Measurements from ENCODE around the gene AFF1.

AFF1 gene

DNA sequence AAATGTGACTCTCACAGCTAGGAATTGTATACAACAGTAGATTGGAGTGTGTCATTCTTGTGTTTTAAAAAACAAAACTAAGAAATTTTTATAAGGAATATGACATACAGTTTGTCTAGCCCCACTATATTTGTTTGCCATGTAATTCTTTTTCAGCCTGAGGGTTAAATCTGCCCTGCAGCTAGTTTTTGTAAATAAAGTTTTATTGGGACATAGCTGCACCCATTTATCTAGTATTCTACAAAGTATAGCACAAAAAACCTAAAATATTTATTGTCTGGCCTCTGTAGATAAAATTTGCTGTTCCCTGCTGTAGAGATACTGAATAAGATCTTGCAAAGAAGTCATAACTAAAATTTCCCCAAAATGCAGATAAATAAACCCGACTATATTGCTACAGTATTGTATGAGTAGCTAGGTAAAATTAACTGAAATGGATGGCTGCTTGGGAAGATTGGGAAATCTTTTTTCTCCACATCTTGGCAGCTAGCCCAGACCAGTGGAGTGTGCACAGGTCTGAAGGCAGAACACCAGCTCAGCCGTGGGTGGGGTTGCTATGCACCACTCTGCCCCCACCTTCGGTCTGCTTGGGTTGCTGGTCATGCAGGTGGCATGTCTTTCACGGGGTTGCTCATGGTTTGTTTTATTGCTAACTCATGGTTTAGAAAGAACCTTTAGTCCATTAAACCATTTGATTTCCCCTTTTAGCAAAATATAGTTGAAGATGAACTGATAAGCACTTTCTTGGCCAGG lies 157.8 kb downstream of the AFF1 start:
- DNase-seq, result peak; percentile 81

DNA sequence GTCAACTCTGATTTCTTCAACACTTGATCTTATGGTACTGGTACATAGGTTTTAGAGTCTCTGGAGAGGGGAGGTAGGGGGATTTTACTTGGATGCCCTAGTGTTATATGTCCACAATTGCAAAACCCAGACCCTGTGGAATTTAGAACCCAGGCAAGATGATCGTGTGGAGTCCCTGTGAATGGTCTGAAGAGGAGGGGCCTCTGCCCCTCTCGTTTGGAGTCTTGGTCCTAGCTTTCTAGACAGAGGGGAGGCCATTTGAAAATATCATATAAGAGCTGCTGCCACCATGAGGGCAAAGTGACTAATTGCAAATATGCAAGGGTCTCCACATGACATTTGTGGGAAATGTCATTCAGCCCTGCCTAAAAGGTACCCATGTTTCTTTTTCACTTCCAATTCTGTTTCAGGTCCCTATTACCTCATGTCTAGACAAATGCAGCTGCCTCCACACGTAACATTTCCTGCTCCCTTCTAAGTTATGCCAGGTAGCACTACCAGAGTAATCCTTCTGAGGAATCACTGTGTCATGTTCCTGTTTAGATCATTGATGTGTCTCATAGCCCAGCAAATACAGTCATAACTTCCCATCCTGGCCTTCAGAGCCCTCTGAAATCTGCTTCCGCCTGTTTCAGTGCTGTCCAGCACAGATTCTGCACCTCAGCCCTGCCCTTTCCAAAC lies 158.8 kb downstream of the AFF1 start:
- peak; percentile 44 for DNase-seq

DNA sequence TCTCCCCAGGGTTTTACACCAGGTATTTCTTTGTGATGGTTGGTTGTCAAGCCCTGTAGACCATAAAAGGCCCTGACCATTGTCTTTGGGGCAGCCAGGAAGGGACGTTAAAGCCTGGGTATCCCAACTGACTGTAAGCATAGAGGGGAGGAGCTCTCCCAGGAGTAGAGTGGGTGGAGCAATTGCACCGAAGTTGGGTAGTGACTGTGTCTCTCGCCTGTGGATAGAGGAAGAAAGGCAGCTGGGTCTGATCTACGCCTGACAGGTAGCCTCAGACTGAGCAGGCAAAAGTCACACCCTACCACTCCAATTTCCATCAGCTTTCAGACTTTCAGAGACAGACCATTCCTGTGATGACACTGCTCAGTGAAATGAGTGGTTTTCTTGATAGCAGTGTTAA lies 162.3 kb downstream of the AFF1 start:
- no peak for DNase-seq

DNA sequence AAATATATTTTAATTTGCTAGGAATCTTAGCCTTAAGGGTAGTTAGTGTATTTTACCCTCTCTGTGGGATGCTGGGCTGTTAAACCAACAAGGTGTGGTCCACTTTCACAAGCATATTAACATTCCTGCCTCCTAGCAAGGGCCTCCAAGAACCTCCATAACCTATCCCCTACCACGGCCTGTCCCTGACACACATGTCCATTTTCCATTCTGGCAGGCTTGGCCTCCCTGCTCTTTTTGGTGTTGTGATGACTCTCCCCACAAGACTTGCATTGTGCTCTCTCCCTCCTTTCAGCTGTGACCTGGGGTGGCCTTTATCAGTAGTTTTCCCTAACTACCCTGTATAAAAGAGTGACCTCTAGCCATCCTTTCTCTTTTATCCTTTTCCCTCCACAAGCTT lies 165.4 kb downstream of the AFF1 start:
- no peak for DNase-seq

DNA sequence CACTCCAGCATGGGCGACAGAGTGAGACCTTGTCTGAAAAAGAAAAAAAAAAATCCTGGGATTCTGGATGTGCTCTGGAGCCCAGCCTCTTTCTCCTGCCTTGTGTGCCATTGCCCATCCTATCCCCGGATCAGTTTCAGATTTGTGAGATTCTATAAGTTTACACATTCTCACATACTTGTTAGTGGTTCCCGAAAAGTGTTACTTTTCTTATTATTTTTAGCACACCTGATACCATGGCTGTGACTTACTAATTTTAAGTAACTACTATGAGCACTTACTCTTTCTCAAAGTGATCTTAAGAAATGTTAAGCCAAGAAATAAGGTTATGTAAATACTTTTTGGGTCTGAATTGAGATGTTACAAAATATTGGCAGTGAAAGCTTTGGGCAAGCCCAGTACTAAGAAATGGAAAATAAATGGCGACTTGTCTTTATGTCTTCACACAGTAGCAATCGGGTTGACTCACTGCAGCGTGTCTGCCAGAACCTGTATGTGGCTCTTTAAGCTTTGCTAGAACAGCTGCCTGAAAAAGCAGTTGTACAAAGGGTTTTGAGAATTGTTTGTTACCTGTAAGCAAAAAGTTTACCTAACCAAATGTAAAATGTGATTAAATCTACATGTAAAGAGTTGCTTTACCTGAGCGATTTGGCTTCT lies 166.9 kb downstream of the AFF1 start:
- no peak for DNase-seq

DNA sequence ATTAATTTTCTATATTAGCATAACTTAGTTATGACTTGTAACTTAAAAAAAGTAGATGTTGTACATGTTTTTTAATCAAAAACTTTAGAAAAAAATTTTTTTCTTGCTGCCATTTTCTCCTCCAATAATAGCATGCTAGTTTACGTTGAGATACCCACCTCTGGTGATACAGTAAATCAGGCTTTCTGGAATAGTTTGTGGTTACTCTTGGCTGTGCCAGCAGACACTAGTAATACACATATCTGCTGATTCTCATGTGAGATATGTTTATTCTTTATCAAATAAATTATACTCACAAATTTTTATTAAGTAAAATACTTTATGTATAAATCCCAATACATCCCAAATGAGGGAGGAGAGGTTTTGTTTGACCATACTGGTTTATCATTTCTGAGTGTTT lies 168.3 kb downstream of the AFF1 start:
- no peak for DNase-seq

DNA sequence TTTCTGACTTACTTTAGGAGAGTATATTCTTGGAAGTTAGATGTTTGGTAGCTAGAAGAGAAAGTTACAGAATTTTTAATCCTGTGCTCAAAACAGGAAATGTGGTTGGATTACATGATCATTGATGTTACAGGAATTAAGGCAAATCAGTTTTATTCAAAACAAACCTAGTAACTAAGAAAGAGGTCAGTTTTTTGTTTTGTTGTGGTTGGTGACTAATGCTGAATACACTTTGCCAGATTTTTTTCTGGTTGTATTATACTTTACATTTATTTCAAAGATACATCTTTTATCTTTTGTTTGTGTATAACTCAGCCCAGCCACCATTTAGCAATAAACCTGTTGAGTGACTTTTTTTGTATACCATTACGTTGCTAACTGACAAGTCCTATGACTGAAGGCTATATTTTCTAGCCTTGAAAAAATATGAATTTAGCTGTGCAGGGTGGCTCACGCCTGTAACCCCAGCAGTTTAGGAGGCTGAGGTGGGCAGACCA lies 168.9 kb downstream of the AFF1 start:
- no peak for DNase-seq

DNA sequence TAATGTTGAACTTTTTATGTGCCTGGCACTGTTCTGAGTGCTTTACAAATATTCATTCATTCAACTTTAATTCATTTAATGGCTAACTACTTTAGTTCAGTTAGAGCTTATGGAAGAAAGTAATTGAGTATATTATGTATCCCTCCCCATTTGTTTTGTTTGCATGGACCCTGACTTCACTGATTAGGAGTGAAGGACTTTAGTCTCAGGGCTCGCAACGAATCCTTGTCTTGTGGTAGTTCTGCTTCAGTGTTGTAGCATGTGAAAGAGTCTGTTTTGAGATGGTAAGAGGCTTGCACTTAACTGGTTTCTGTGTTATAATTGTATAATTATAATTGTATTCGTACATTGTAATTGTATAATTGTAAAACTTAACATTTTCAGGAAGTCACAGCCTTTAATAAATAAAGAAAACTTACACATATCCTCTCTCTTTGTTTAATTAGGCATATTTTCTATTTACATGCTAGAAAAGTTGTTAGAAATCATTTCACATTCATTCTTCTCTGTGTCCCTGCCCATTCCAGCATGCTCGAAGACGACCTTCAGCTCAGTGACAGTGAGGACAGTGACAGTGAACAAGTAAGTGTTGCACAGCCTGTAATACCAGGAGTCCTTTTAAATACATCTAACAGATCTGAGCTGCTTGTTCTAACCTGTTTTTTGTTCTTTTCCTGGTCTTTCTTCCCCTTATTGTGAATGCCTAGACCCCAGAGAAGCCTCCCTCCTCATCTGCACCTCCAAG lies 170.5 kb downstream of the AFF1 start:
- DNase-seq, result no peak

DNA sequence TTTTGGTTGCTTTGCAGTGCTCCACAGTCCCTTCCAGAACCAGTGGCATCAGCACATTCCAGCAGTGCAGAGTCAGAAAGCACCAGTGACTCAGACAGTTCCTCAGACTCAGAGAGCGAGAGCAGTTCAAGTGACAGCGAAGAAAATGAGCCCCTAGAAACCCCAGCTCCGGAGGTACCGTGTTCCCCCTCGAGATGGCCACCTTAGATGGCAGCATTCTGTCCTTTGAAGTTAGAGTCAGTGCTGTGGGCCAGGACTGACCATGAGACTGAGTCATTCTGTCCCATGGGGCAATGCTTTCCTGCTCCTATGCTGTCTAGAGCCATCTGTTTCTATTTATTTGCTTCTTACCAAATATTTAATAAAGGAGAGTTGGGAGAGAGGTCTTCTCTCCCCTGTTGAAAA lies 173.3 kb downstream of the AFF1 start:
- no peak for DNase-seq

DNA sequence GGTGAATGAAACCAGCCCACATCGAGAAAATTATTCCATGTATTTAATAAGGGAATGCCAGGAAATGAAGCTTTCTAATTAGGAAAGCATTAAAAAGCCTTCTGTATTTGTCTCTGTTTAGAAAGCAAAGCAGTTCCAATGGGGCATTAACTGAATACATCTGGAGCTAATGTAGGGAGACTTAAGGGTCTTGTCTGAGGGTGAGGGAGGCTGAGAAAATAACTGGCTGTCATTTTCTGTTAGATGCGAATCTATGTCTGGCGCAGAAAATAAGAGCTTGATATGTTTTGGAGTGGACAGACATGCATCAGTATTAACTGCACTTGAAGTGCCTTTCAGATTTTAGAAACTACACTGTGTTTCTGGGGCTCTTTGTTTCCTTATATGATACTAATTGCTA lies 174.3 kb downstream of the AFF1 start:
- no peak for DNase-seq

DNA sequence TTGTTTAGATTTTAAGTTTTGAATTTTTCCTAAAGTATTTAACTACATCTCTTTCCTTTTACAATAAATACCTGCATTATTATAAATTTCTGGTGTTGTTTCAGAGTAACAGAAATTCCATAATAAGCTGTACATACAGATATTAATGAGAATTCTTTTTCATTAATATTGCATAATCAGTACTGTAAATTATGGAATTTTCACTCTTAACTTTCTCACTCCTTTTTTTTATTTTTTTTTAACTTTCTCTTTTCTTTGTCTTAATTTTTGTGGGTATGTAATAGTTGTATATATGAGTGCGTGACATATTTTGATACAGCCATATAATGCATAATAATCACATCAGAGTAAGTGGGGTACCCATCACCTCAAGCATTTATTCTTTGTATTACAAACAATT lies 175.1 kb downstream of the AFF1 start:
- no peak for DNase-seq

DNA sequence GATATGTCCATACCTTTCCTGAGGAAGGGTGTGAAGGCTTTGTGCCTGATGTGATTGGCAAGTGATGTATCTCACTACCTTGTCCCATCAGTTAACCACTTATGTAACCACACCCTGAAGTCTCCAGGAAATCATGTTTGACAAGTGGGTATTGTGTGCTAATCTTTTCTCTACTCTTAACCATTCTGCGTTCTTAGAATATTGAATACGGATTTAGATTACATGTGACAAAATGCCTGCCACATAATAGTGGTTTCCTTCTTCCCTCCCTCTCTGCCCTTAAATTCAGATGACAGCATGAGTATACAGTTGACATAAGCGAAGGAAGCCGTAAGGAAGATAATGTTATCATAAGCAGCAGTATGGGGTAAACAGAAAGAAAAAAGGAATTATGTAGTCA lies 177.3 kb downstream of the AFF1 start:
- no peak for DNase-seq

DNA sequence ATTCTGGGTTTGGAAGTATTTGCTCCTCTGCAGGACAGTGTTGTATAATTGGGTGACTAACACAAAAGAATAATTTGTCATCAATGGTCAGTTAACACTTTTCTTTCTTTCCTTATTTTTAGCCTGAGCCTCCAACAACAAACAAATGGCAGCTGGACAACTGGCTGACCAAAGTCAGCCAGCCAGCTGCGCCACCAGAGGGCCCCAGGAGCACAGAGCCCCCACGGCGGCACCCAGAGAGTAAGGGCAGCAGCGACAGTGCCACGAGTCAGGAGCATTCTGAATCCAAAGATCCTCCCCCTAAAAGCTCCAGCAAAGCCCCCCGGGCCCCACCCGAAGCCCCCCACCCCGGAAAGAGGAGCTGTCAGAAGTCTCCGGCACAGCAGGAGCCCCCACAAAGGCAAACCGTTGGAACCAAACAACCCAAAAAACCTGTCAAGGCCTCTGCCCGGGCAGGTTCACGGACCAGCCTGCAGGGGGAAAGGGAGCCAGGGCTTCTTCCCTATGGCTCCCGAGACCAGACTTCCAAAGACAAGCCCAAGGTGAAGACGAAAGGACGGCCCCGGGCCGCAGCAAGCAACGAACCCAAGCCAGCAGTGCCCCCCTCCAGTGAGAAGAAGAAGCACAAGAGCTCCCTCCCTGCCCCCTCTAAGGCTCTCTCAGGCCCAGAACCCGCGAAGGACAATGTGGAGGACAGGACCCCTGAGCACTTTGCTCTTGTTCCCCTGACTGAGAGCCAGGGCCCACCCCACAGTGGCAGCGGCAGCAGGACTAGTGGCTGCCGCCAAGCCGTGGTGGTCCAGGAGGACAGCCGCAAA lies 179.6 kb downstream of the AFF1 start:
- no peak for DNase-seq

DNA sequence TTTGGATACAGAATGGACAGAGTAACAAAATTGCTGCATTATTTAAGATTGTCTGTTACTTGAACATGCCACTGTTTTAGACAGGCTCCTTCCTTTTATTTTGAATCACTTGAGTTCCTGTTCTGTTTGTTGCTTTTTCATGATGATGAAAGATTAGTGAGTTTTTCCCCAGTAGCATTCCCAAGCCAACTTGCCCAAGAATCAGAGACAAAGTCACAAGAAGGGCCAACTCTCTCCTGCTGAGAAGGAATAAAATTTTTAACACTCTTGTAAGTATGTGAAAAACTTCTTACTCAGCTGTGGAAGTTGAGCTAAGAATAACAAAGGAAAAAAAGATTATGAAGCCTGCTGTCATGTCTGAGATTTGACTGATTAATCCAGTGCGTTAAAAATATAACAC lies 181.4 kb downstream of the AFF1 start:
- no peak for DNase-seq

DNA sequence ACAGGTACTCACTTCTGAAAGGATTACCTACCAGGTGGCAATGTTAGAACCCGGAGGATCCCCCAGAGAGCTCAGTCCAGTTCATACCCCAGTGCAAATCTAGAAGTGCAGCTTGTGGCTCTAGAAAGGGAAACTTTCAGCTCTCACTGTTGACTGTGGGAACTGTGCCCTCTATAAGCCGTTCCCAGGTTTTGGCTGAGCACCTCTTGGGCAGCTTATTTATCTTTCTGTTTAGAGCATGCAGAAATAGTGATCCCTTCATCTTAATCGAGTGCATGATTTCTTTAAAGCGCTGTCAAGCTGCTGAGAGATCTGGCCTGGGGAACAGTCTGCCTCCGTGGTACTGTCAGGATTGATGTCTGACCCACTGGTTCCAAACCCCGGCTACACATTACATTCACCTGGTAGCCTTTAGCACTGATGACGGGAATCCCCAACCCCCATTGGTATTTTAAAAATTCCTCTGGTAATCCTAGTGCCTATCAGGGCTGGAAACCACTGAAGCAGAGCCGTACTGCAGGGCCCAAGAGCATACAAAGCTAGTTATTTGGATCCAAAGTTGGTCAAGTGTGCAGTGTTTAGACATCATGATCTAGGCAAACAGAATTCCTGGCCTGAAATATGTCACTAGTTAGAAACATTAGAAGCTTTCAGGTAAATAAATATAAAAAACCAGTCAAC lies 182.4 kb downstream of the AFF1 start:
- peak; percentile 10 for DNase-seq

DNA sequence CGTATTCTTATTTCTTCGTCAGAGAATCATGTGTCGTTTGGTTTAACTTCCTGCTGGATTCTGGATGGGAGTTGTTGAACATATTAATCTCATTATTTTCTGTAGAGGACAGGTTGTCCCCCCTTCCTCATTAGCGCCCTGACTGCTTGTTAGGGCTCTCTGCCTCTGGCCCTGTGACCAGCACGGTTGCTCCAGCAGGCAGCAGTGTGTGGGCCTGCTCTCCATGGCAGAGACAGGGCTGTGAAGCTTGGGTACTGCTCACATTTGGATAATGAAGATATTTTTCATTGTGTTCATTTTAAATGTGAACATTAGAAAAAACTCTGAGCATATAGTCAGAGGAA lies 182.9 kb downstream of the AFF1 start:
- no peak for DNase-seq

DNA sequence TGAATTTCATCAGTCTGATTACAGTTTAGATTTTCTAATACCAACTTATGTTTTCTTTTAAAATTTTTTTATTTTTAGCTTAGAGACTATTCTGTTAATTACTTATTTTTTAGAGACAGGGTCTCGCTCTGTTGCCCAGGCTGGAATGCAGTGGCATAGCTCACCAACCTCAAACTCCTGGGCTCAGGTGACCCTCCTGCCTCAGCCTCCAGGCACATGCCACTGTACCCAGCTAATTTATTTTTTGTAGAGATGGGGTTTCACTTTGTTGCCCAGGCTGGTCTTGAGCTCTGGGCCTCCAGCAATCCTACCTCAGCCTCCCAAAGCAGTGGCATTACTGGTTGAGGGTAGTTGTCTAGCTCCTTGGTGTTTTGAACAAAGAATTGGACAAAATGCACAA lies 183.6 kb downstream of the AFF1 start:
- no peak for DNase-seq

DNA sequence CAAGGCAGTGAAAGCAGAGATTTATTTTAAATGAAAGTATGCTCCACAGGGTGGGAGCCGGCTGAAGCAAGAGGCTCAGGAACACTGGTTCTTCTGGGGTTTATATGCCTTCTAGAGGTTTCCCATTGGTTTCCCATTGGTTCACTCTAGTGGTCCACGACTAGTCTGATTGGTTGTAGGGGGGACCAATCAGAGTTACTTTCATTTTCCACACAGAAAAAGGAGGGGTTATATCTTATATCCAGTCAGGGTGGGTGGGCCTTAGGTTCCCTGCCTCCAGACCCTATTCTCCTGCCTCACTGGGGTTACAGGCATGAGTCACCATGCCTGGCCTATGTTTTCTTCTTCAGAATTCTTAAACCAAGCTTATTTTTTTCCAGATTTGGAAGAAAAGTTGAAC lies 184.0 kb downstream of the AFF1 start:
- DNase-seq, result no peak

DNA sequence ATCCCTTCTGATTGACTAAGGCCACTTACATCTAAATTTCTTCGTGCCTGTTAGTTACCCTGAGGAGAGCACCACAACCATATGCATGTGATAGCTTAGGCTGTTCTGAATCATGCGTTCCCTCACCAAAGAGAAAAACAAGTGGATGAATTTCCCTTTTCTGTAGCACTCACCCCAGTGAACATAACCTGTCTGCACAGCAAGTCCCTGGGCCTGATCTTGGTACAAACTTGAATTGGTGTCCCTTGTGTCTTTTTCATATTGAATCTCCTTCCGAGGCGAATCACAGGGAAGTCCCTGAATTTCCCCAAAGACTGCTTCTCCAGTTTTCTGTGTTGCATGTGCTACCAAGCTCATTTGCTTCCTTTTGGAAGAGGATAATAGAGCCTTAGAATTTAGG lies 185.2 kb downstream of the AFF1 start:
- DNase-seq, result no peak

DNA sequence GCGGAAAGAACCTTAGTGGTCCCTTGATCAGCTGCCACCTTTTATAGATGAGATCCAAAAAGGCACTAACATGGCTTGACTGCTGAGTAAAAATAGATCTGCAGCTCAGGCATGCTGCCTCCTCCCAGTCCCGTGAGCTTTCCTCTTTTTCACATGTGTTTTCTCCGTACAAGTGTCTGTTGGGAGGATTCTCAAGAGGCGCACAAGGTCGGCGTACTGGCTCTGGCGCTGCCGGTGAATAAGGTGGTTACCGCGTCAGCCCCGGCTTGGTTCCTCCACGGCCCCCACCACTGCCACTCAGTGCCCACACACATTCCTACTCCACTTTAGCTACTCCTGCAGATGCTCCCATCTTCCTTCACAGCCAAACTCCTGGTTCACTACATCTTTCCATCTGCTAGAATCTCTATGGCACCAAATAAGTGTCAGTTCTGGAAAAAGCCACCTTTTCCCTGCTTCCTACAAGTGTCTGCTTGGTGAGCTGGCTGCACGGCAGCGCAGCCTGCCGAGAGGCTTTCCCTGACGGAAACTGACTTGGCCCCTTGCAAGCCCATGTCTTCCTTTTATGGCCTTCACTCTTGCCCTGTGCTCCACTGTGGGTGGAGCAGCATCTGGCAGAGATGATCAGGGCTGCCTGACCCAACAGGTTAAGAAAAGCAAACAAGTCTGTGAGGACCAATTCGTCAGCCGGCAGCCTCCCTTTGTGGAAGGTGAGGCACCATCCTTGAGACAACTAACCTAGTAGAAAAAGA lies 185.8 kb downstream of the AFF1 start:
- DNase-seq, result no peak

DNA sequence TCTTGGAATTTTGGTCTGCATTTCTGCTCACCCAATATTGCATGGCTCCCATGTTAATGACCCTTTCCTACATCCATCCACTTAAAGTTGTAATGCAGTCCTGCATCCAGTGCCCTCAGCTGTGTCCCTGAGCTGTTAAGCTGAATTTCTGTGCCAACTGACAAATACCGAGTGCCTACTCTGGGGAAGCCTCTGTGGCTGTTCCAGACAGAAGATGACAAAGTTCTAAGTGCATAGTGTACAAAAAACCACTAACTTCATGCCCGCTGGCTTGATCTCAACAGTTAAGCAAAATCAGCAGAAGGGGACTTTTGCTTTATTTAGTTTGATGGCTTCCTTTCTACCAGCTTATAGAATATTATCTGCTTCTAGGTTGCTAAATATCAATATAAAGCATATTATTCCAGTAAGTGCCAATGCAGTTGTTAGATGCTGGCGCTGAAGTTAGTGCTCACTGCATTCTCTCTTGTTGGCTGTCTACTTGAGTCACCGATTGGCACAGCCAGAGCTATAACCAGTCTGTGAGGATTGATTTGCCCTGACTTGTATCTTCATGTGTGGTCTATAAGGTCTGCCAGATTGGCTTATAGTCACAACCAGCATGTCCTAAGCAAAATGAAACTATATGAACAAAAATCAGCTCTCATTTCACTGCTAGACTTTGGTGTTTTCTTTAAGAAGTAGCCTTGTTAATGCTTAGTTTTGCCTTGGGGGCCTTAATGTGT lies 186.7 kb downstream of the AFF1 start:
- no peak for DNase-seq
